Neuronal stem cell (in vitro differentiated cells): ENCODE measurements around the gene C10orf71.

Source experiments
- DNase-seq: peaks from one replicate; pipeline ENCODE4 v3.0.0-alpha.2; 2013; ENCODE audit warnings: low spot score
- H2AFZ ChIP-seq: one replicate; pipeline ENCODE4 v1.6.1; 2013; ENCODE audit warnings: mild to moderate bottlenecking, low read length, inconsistent platforms
- H2AK5ac ChIP-seq: 2 replicates; pipeline ENCODE4 v1.6.1; 2013; ENCODE audit warnings: low read depth, mild to moderate bottlenecking, inconsistent platforms, low read length, moderate library complexity, mixed read lengths
- H2BK120ac ChIP-seq: 2 replicates; pipeline ENCODE4 v1.6.1; 2013; ENCODE audit warnings: low read depth, mild to moderate bottlenecking, inconsistent platforms, low read length, moderate library complexity, mixed read lengths
- H2BK12ac ChIP-seq: one replicate; pipeline ENCODE4 v1.6.1; 2013; ENCODE audit warnings: low read length, inconsistent platforms
- H2BK15ac ChIP-seq: 2 replicates; pipeline ENCODE4 v1.6.1; 2013; ENCODE audit warnings: mild to moderate bottlenecking, low read length, inconsistent platforms, mixed read lengths
- H2BK5ac ChIP-seq: one replicate; pipeline ENCODE4 v1.6.1; 2013; ENCODE audit warnings: inconsistent platforms, mild to moderate bottlenecking, low read length, moderate library complexity
- H3K14ac ChIP-seq: one replicate; pipeline ENCODE4 v1.6.1; 2013; ENCODE audit warnings: low read length, inconsistent platforms
- H3K18ac ChIP-seq: 2 replicates; pipeline ENCODE4 v1.6.1; 2013; ENCODE audit warnings: low read length, inconsistent platforms
- H3K23ac ChIP-seq: 2 replicates; pipeline ENCODE4 v1.6.1; 2013; ENCODE audit warnings: low read depth, mild to moderate bottlenecking, mixed read lengths, low read length, inconsistent platforms; ENCODE audit not compliant: poor library complexity
- H3K27ac ChIP-seq: replicated peaks from 3 replicates; pipeline ENCODE4 v1.5.1; 2013; ENCODE audit warnings: low read length, inconsistent platforms
- H3K27me3 ChIP-seq, 3 experiments: 2 replicates each; pipeline ENCODE4 v1.6.1; 2013; ENCODE audit warnings: low read length in 3 of 3, mild to moderate bottlenecking in 2 of 3, inconsistent platforms in 1 of 3, low read depth in 1 of 3, mixed read lengths in 1 of 3, moderate library complexity in 1 of 3; ENCODE audit not compliant: control insufficient read depth in 3 of 3, insufficient read depth in 3 of 3
- H3K36me3 ChIP-seq, 2 donors: replicated peaks in 1 of 2; 2 replicates each; pipeline ENCODE4 v1.6.1; 2013; ENCODE audit warnings: low read length in 2 of 2; ENCODE audit not compliant: control insufficient read depth in 2 of 2, insufficient read depth in 2 of 2
- H3K4ac ChIP-seq: 2 replicates; pipeline ENCODE4 v1.6.1; 2013; ENCODE audit warnings: inconsistent platforms, mild to moderate bottlenecking, low read length, moderate library complexity
- H3K4me1 ChIP-seq, 2 donors: 1 replicate in 1 of 2; 2 replicates in 1 of 2; pipeline ENCODE4 v1.6.1; 2013; ENCODE audit warnings: low read length in 2 of 2, low read depth in 1 of 2; ENCODE audit not compliant: control insufficient read depth in 2 of 2, insufficient read depth in 1 of 2
- H3K4me2 ChIP-seq: one replicate; pipeline ENCODE4 v1.6.1; 2013; ENCODE audit warnings: mild to moderate bottlenecking, low read length, inconsistent platforms; ENCODE audit not compliant: insufficient read depth, poor library complexity, severe bottlenecking
- H3K4me3 ChIP-seq, 2 donors: 2 replicates each; pipeline ENCODE4 v1.5.1; 2013; ENCODE audit warnings: low read length in 2 of 2, mild to moderate bottlenecking in 2 of 2, inconsistent platforms in 1 of 2, moderate library complexity in 1 of 2
- H3K79me1 ChIP-seq: one replicate; pipeline ENCODE4 v1.6.1; 2013; ENCODE audit warnings: low read depth, mild to moderate bottlenecking, inconsistent platforms, low read length, moderate library complexity
- H3K9ac ChIP-seq: one replicate; pipeline ENCODE4 v1.6.1; 2013; ENCODE audit warnings: mild to moderate bottlenecking, low read depth, low read length, inconsistent platforms; ENCODE audit not compliant: poor library complexity
- H3K9me3 ChIP-seq, 2 donors: replicated peaks in 1 of 2; 2 replicates each; pipeline versions ENCODE3 to v1.6.1; 2013; ENCODE audit warnings: low read length in 2 of 2, mild to moderate bottlenecking in 2 of 2, inconsistent platforms in 1 of 2, low read depth in 1 of 2, mixed read lengths in 1 of 2, moderate library complexity in 1 of 2; ENCODE audit not compliant: control insufficient read depth in 2 of 2, insufficient read depth in 1 of 2
- H4K8ac ChIP-seq: one replicate; pipeline ENCODE4 v1.6.1; 2013; ENCODE audit warnings: low read depth, mild to moderate bottlenecking, inconsistent platforms, low read length, moderate library complexity
- H4K91ac ChIP-seq: one replicate; pipeline ENCODE4 v1.6.1; 2013; ENCODE audit warnings: low read length, low read depth, mild to moderate bottlenecking, inconsistent platforms; ENCODE audit not compliant: poor library complexity
- WGBS, 2 donors: extraction: QIAGEN DNeasy Blood & Tissue Kit; methylation state at CpG; one replicate each; pipeline ENCODE4 v1.1.7; 2013; ENCODE audit warnings: missing lambda C conversion rate in 2 of 2, mixed read lengths in 1 of 2; ENCODE audit not compliant: insufficient read length in 2 of 2, insufficient replicate concordance in 1 of 2; ENCODE audit errors: extremely low coverage in 2 of 2; 5-methylcytosine and 5-hydroxymethylcytosine counted together

Gene C10orf71

DNA sequence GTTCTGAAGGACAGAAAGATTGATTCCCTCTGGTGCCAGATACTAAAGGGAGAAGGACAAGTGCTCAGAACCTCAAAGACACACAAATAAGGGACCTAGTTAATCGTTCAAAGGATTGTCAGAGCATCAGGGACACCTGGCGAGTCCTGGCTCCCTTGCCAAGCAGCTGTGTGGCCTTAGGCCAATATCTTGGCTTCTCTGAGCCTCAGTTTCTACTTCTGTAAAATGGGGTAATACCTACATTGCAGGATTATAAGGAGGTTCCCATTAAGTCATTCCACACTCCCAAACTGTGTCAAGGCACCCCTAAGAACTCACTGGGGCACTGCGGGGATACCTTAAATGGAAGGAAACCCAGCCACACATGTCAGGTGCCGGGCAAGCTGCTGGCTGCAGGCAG lies 67.5 kb downstream of the C10orf71 start:
- Histone ChIP-seq H2BK120ac (no peak overlapping the region), H4K91ac (no peak overlapping the region), H3K27me3 (no peaks in the 10 kb centered on the region), H3K14ac (no peak overlapping the region), H3K18ac (no peak overlapping the region), H3K4me3 (no peak overlapping the region), H3K9me3 (no peaks in the 10 kb centered on the region), H3K4ac (no peak overlapping the region), H4K8ac (no peak overlapping the region), H3K79me1 (no peaks in the 10 kb centered on the region), H2AFZ (no peak overlapping the region), H3K4me1 (no peaks in the 10 kb centered on the region), H3K36me3 (no peaks in the 10 kb centered on the region), H3K23ac (no peak overlapping the region), H2BK12ac (no peak overlapping the region), H2BK5ac (no peak overlapping the region), H2BK15ac (no peak overlapping the region), H3K4me2 (no peak overlapping the region), H2AK5ac (no peak overlapping the region), H3K27ac (no peak overlapping the region), H3K9ac (no peak overlapping the region)
- WGBS, 2 donors = no CpG with 5 or more reads among the region's 4 CpGs
- DNase-seq = no peak

DNA sequence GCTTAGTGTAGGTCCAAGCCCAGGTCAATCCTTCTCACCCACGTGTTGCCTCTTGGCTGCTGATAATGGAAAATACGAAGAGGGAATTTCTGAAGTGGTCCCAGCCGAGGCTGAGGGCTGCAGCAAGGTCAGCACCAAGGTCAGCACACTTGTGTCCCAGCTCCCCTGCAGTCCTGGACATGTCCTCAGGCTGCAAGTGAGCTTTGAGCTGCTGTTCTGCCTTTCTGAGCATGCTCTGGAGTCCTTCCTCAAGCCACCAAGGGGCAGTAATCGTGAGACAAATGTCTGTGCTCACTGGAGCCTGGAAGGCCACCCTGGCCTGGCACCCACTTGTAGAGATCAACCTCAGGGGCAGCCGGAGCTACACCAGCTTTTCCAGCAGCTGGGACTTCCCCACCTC lies 68.6 kb downstream of the C10orf71 start:
- H4K91ac ChIP-seq = no peak overlapping the region
- H3K79me1 ChIP-seq = no peaks in the 10 kb centered on the region
- H4K8ac ChIP-seq = no peak overlapping the region
- no peak overlapping the region for H2BK120ac ChIP-seq
- H3K27ac ChIP-seq = no peak overlapping the region
- H2BK15ac ChIP-seq = no peak overlapping the region
- no peaks in the 10 kb centered on the region for H3K4me1 ChIP-seq
- H3K9me3 ChIP-seq = no peaks in the 10 kb centered on the region
- no peak overlapping the region for H3K4ac ChIP-seq
- no peak overlapping the region for H2AK5ac ChIP-seq
- no peak overlapping the region for H3K23ac ChIP-seq
- H2BK12ac ChIP-seq = no peak overlapping the region
- no peak overlapping the region for H3K18ac ChIP-seq
- no peak for DNase-seq
- no peaks in the 10 kb centered on the region for H3K36me3 ChIP-seq
- H3K27me3 ChIP-seq = no peaks in the 10 kb centered on the region
- H3K14ac ChIP-seq = no peak overlapping the region
- no peak overlapping the region for H2AFZ ChIP-seq
- no peak overlapping the region for H3K9ac ChIP-seq
- no CpG with 5 or more reads among the region's 5 CpGs for WGBS, 2 donors
- H3K4me2 ChIP-seq = no peak overlapping the region
- no peak overlapping the region for H3K4me3 ChIP-seq
- H2BK5ac ChIP-seq = no peak overlapping the region

DNA sequence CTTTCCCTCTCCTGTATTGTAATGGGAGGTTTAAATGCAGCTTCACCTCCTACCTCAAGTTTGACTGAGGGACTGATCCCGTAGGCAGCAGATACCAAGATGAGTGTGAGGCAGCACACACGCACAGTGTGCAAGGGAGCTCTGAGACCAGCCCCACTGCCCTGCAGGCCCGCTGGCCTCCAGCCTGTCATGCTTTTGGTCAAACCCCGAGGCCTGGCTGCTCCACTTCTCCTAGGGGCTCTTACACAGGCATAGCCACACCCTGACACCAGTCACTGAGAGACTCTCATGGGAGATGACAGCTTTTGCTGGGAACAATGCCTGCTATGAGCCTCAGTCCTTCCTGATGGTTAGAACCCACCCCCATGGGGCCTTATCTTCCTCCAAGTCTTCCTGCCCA lies 69.3 kb downstream of the C10orf71 start:
- Histone ChIP-seq H3K23ac (no peak overlapping the region), H3K27ac (no peak overlapping the region), H3K27me3 (no peaks in the 10 kb centered on the region), H3K4ac (no peak overlapping the region), H2BK120ac (no peak overlapping the region), H3K9ac (no peak overlapping the region), H4K8ac (no peak overlapping the region), H3K4me1 (no peaks in the 10 kb centered on the region), H3K79me1 (no peaks in the 10 kb centered on the region), H2AFZ (no peak overlapping the region), H3K18ac (no peak overlapping the region), H2BK12ac (no peak overlapping the region), H2BK5ac (no peak overlapping the region), H2BK15ac (no peak overlapping the region), H3K9me3 (no peaks in the 10 kb centered on the region), H3K4me3 (no peak overlapping the region), H3K36me3 (no peaks in the 10 kb centered on the region), H3K14ac (no peak overlapping the region), H3K4me2 (no peak overlapping the region), H4K91ac (no peak overlapping the region), H2AK5ac (no peak overlapping the region)
- DNase-seq = no peak
- WGBS, 2 donors = no CpG with 5 or more reads among the region's 4 CpGs

DNA sequence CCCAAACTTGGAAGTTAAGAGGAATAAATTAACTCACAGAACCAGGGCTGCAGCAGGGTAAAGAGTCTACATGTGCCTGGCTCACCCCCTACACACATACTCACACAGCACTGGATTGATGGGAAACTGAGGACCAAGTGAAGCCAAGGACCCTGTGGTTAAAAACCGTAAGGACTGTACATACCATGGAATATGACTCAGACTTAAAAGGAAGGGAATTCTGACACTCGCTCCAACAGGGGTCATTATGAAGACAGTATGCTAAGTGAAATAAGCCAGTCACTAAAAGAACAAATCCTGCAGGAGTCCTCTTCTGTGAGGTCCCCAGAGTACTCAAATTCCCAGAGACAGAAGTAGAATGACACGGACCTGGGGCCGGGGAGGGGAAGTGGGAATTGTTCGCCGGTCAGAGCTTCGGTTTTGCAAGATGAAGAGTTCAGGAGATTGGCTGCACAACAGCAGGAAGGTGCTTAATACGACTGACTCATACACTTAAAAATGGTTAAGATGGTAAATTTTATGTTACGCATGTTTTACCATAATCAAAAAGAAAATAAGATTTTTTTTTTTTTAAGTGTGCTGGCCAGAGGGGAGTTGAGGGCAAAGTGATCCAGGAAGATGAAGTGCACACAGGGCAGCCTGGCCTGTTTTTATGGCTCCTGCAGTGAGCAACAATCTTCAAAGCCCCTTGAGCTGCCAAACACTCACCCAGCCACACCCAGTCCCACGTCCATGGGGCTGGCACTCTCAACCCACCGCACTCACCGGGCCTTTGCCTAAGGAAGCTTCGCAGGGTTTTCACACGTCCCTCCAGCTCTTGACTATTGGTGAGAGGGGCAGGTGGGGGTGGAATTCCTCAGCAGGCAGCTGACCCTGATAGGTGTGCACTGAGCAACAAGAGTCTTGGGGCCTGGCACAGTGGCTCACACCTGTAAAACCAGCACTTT lies 70.5 kb downstream of the C10orf71 start:
- Histone ChIP-seq H3K4me3 (no peak overlapping the region), H2AFZ (no peak overlapping the region), H2AK5ac (no peak overlapping the region), H3K18ac (no peak overlapping the region), H4K91ac (no peak overlapping the region), H3K23ac (no peak overlapping the region), H2BK120ac (no peak overlapping the region), H3K4me2 (no peak overlapping the region), H2BK12ac (no peak overlapping the region), H3K4me1 (no peaks in the 10 kb centered on the region), H3K36me3 (no peaks in the 10 kb centered on the region), H3K9me3 (no peaks in the 10 kb centered on the region), H3K27ac (no peak overlapping the region), H3K14ac (no peak overlapping the region), H3K9ac (no peak overlapping the region), H3K27me3 (no peaks in the 10 kb centered on the region), H2BK5ac (no peak overlapping the region), H3K4ac (no peak overlapping the region), H4K8ac (no peak overlapping the region), H2BK15ac (no peak overlapping the region), H3K79me1 (no peaks in the 10 kb centered on the region)
- DNase-seq = no peak
- no CpG with 5 or more reads among the region's 14 CpGs for WGBS, 2 donors
